Central memory CD4-positive, alpha-beta T cell (primary cell): ENCODE results near the gene PTGIR.

Experiments used
- DNase-seq: peaks from one replicate; pipeline ENCODE4 v3.0.0; 2022

Gene PTGIR

DNA sequence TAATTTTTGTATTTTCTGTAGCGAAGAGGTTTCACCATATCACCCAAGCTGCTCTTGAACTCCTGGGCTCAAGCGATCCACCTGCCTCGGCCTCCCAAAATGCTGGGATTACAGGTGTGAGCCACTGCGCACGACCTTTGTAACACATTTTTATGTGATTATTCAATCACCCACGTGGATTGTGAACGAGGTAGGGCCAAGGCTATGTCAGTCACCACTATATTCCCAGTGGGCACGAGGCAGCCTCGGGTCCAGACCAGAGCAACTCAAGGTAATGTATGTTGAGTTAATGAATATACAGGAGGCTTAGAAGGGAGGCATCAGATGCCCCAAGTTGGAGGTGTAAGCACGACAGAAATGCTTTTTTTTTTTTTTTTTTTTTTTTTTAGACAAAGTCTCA, 8.9 kb downstream of the PTGIR start:
- no peak for DNase-seq

DNA sequence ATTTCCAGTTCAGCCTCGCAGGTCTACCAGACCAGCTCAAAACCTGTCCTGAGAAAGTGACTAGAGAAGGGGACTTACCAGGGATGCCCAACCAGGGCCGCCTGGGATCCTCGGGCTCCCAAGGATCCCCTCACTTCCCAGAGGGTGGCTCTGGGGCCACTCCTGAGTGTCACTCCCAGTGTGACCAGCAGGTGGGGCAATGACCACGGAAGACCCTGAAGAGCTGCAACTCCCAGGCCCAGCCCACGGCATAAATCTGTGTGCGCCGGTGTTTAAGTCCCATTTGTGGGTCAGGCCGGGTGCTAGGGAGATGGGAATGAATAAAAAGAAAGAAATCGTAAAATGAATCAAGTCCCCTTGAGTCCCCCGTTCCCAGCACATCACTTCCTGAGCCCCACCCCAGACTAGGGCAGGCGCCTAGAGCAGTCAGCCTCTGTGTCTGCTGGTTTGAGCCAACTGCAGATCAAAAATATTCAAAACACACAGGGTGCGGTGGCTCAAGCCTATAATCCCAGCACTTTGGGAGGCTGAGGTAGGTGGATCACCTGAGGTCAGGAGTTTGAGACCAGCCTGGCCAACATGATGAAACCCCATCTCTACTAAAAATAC, 10.7 kb downstream of the PTGIR start:
- peak; percentile 70 for DNase-seq

DNA sequence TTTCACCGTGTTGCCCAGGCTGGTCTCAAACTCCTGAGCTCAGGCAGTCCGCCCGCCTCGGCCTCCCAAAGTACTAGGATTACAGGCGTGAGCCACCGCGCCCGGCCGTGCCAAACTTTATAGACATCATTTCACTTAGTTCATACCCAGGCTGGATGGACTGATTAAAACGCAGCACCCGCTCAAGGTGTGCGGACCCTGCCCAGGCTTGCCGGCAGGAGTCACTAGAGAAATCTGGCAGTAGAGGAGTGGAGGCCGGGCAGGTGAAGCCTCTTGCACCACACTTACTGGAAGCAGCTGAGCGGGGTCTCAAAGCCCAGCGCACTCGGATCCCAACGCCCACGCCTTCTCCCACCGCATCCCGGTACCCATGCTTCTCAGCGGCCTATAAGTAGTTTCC, 11.4 kb downstream of the PTGIR start:
- DNase-seq, result no peak

DNA sequence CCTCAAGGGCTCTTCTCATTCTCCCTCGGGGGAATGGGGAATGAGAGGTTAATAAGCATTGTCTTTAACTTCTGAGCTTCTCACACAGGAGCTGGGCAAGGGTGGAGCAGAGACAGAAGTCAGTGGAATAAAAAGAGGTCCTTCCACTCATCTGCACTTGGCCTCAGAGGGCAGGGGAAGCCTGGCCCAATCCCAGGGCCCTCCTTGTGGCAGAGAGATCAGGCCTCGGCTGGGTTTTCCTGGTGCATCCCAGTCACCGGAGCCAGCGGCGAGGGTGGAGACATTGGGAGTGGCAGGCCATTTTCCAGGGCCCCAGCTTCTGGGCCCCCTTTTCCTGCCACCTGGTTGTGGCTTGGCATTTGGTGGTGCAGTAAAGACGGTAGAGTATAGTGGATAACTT, 13.1 kb downstream of the PTGIR start:
- DNase-seq, result no peak

DNA sequence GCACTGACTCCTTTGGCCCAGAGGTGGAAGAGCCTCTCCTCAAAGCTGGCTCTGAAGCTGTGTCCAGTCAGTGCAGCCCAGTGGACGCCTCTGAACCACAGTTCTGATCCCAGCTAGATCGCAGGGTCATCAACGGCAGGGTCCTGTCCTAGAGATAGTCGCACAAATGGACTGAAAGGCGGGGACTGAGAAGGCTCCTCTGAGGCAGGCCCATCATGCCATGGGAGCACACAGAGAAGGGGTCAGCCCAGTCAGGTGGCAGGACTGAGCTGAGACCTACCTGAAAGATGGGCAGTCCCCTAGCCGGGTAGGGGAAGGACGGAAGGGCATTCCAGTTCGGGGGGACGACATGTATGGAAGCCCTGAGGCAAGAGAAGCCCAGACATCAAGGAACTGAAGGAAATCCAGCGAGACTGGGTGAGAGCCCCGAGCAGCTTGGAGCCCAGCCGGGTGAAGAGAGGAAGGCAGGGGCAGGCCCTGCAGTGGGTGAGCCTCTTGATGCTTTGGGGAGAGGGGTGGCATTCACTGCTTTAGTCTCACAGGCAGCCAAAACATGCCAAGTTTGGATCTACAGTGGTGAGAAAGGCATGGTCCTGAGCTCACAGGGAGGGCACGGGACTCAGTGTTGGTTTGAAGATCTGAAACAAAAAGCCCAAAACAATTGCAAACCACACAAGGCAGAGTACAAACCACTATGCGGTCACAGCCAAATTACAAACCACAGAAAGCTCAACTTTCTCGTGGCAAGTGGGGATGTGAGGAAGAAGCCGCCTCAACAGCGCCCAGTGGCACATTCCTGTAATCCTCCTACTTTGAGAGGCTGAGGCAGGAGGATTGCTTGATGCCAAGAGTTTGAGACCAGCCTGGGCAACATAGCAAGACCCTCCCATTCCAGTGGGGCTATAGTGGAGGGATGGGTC, 13.8 kb downstream of the PTGIR start:
- DNase-seq, result peak; percentile 39

DNA sequence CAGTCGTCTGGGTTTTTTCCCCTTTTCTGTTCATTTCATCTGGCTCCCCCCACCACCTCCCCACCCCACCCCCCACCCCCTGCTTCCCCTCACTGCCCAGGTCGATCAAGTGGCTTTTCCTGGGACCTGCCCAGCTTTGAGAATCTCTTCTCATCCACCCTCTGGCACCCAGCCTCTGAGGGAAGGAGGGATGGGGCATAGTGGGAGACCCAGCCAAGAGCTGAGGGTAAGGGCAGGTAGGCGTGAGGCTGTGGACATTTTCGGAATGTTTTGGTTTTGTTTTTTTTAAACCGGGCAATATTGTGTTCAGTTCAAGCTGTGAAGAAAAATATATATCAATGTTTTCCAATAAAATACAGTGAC, 14.5 kb downstream of the PTGIR start:
- DNase-seq, result no peak

DNA sequence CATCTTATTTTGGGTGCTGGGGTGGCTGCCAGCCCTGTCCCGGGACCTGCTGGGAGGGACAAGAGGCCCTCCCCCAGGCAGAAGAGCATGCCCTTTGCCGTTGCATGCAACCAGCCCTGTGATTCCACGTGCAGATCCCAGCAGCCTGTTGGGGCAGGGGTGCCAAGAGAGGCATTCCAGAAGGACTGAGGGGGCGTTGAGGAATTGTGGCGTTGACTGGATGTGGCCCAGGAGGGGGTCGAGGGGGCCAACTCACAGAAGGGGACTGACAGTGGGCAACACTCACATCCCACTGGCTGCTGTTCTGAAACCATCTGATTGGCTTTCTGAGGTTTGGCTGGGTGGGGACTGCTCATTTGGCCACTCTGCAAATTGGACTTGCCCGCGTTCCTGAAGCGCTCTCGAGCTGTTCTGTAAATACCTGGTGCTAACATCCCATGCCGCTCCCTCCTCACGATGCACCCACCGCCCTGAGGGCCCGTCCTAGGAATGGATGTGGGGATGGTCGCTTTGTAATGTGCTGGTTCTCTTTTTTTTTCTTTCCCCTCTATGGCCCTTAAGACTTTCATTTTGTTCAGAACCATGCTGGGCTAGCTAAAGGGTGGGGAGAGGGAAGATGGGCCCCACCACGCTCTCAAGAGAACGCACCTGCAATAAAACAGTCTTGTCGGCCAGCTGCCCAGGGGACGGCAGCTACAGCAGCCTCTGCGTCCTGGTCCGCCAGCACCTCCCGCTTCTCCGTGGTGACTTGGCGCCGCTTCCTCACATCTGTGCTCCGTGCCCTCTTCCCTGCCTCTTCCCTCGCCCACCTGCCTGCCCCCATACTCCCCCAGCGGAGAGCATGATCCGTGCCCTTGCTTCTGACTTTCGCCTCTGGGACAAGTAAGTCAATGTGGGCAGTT, 15.1 kb downstream of the PTGIR start:
- DNase-seq, result no peak

DNA sequence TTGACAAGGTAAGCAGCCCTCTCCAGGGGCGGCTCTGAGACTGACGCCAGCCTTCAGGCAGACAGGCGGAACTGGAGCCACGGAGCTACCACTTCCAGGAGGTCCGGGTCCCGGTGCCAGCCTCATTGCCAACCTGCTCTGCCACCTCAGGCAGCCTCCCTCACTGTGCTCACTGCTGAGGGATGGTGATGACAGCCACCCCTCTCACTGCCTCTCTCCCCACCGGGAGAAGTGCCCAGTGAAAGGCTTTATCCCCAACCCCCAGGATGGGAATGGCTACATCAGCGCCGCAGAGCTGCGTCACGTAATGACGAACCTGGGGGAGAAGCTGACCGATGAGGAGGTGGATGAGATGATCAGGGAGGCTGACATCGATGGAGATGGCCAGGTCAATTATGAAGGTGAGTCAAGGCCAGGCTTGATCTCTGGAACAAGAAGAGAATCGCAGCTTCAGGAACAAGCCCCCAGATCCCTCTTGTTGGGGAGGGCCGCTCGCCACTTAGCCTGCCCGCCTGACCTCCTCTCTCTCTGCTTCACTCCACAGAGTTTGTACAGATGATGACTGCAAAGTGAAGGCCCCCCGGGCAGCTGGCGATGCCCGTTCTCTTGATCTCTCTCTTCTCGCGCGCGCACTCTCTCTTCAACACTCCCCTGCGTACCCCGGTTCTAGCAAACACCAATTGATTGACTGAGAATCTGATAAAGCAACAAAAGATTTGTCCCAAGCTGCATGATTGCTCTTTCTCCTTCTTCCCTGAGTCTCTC, 16.1 kb downstream of the PTGIR start:
- no peak for DNase-seq

DNA sequence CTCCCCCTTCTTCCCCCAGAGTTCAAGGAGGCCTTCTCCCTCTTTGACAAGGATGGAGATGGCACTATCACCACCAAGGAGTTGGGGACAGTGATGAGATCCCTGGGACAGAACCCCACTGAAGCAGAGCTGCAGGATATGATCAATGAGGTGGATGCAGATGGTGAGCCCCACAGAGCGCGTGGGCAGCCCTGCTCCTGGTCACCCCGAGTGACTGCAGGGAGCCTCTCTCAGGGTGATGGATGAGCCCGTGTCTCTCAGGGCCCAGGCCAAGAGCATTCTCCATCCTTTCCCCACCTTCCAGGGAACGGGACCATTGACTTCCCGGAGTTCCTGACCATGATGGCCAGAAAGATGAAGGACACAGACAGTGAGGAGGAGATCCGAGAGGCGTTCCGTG, 16.7 kb downstream of the PTGIR start:
- DNase-seq, result no peak

DNA sequence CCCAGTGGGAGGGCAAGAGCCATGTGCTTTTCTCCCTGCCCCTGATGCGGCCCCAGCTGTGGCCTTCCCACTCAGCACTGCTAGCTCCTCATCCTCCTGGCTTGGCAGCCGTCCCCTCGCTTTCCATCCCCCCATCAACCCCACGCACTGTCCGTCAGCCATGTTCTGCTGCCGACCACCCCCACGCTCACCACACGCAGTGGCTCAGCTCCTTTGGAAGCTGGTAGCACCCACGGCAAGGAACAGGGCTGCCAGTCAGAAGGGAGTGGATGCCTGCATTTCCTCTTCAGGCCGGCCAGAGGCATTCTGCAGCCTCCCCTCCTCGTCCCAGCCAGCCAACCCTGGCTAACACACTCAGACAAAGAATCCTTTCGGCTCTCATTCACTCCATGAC, 17.4 kb downstream of the PTGIR start:
- DNase-seq, result no peak

DNA sequence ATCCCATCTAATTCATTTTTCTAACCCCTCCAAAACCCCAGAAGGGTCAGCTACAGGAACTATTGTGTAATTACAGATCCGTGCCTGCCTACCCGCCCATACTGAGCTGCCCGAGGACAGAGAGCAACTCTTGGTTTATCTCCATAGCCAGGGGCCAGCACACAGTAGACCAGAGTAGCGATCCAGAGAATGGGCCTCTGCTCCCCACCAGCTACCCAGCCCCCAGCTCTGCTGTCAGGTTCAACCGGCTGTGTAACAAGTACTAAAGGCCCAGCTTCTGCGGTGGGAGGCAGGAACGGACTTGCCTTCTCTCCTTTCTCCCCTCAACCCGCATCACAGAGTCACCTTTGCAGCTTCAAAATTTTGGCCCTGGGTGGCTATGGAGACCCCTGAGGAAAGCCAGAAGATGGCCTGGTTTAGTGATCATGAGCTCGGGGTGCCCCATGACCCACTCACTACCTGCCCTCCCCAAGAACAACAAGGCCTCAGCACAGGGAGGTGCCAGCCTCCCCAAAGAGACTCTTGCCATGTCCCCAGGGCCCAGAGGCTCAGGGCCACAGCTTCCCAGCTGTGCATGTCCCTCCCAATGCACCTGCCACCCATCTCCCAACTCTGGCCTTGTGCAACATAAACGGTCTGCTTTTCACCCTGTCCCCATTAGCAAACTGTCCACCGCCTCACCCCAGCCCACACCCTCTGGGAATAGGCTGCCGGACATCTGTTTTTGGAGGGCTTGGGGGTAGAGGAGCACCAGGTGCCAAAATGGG, 18.0 kb downstream of the PTGIR start:
- no peak for DNase-seq

DNA sequence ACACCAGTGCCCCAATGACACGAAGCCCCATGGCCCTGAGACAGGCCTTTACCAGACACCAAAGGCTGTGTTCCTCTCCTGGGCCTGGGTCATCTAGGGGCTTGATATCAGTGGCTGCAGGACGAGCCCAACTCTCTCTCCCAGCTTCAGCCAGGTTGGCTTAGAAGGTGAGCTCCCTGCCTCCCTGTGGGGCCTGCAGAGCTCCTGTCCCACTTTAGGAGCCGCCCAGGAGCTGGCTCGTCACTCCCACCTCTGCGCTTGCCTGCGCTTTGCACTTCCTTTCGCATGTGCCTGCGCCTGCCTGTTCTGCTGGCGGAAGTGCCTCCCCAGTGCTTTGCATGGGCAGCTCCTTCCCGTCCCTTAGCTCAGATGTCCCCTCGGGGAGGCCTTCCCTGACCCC, 18.9 kb downstream of the PTGIR start:
- no peak for DNase-seq

DNA sequence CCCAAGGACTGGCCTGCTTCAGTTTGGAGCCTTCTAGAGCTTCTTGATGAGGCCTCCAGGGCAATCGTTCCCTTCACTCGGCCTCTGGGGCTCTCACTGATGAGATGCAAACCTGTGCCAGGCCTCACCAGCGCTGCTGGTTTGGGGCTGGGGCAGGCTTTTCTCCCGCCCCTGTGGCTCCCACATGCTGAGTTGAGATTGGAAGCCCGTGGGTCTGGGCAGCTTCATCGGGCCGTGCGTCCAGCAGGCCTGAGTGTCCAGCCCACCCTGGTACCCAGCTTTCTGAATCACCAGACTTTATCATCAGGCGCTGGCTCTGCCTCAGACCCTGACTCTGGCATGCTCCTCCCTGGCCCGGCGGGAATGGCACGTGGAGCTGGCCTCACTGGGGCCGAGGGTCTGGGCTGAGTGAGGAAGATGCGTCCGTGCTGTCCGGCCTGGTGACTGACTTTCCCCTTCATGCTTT, 19.5 kb downstream of the PTGIR start:
- no peak for DNase-seq

DNA sequence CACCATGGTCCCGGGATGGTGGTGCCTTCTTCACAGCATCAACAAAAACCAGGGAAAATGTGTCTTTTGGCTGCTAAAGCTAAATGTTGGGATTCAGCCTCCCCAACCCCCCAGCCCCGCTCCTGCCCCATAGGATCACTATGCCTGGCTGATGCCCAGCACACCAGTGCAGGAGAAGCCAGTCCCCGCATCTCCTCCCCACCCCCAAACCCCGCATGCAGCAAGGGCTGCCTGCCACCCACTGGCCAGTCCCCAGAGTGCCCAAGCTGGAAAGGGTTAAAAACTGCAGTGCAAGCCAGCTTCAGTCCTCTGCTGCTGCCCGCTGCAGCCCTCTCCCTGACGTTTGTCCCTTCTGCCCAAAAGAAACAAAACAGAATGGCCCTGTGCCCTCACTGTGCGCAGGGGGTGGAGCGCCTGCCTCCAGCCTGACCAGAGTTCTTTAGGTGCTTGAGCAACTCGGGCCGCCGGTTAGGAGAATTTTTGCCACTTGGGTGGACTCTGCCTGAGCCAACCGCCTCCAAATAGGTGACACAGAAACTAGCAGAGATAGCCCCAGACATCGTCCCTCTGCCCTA, 20.0 kb downstream of the PTGIR start:
- DNase-seq, result no peak

DNA sequence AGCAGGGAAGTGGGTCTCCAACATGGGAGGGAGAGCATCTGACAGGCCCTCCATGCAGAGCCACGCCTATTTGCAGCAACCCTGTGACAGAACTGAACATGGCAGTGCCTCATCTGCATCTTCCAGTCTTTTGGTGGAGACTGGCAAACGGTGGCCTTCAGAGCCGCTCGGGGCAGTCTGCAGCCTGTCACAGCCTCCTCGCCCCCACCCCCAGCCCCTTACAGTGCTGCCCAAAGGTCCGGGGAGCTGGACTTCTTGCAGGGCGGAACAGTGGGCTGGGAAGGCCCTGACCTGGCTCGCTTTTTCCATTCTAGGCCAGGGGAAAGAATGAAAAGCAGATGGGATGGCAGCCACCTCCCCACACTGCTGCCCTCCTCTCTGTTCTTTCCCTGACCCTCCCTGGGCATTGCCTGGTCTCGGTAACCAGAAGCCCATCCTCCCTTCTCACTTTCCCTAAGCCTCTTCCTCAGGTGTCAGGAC, 21.1 kb downstream of the PTGIR start:
- no peak for DNase-seq

DNA sequence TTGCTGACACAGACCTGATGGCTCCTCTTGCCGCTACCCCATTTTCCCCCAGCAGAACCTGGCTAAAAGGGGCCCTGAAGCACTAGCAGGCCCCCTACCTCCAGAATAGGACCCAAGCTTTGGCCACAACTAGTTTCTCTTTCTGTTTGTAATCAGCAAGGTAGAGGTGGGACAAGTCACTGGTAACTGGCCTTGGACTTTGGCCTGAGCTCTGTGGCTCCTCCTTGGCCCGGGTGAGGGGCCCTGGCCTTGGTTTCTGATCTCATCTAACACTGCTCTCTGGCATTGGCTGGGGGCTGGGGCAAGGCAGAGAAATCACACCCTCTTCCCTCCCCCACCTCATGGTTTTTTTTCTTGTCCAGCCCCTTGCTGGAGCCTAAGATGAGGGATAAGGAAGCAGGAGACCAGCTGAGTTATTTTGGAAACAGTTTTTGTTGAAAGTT, 21.7 kb downstream of the PTGIR start:
- DNase-seq, result no peak

DNA sequence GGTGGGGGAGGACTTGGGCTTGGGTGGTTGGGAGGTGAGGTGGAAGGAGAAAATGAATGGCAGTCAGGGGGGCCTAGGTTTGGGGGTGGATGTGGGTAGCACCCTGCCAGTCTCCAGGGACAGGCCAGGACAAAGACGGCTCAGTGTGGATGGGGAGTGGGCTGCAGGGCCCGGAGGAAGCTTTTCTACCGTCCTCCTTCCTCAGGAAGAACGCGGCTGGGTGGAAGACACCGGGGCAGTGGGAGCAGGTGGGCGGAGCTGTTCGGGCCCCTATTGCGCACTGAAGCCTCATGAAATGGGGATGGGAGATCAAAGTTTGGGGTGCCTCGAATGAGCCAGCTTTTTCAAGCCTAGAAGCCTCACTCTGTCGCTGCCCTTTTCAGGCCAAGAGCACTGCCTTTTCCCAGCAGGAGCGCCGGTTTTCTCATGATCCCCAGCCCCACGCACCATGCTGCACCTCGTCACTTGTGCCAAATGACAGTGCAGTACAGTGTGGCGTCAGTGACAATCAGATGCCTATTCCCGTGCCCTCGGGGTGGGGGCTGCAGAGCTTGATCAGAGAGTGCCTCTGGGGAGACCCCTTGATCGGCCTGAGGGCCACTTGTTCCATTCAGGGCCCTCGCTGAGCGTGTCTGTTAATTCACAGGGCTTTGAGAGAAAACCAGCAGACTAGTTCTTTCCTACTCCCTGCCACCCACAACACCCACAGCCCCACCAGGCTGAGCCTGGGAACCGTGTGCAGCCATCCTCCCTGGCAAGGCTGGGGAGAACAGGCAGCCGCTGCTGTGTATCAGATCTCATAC, 22.3 kb downstream of the PTGIR start:
- DNase-seq, result no peak

DNA sequence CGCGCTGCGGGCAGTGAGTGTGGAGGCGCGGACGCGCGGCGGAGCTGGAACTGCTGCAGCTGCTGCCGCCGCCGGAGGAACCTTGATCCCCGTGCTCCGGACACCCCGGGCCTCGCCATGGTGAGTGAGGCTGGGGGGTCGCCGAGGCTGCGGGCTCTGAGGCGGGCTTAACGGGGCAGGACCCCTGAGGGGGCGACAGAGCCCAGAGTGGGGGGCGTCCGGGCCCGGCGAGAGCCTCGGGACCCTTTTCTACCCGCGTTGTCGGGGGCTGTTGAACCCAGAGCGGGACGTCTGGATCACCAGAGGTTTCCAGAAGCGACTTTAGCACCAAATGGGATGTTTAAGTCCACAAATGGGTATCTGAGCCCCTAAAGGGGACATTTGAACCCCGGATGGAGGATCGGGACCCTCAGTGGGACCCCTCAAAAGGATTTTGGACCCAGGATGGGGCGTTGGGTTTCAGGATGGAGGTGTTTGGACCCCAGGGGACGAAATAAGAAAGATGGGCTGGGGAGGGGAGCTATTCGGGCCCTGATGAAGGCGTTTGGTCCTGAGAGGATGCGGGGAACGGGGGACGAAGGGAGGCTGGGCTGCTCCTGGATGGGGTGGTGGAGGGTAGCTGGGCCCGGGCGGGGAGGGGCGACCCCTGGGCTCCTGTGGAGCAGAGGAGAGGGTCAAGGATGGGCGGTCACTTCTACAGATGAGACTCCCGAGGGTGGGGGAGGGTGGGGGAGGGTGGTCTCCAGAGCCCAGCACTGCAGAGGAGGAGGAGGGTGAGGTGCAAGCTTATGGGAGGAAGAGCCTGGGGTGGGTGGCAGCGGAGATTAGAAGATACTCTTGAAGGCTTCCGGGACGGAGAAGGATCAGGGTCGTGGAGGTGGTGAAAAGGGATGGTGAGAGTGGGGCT, 23.3 kb downstream of the PTGIR start, which contains the start of gene CALM3:
Gene CALM3 (plus strand): TSS at position 13 of the 907 bp plus-strand sequence. CDS start 105 bp downstream, at position 118.
- DNase-seq, result no peak
